K562 (cell line): ENCODE measurements around the gene SLC5A2. TPM values are rescaled to one million over a fixed set of nuclear protein-coding genes. Genes with fewer than 3 reads are reported as not detected.

Source experiments
- CBX3 ChIP-seq, 2 experiments: IDR thresholded peaks; 1 replicate in 1 of 2; 2 replicates in 1 of 2; pipeline ENCODE4 v1.6.1; 2012; ENCODE audit warnings: inconsistent platforms in 2 of 2, low read length in 2 of 2, borderline replicate concordance in 1 of 2, control low read depth in 1 of 2
- CHD2 ChIP-seq: IDR thresholded peaks from 2 replicates; pipeline ENCODE4 v1.6.1; 2011; ENCODE audit warnings: low read depth, low read length
- DDX20 ChIP-seq: fragments of 450-650 bp; IDR thresholded peaks from 2 replicates; pipeline ENCODE4 v1.6.1; 2016; ENCODE audit warnings: missing genetic modification characterization, low read depth, mild to moderate bottlenecking, missing compliant biosample characterization, moderate library complexity
- FOS ChIP-seq: IDR thresholded peaks from 3 replicates; pipeline ENCODE4 v1.6.1; 2011; ENCODE audit not compliant: insufficient read length; ENCODE audit errors: extremely low read depth
- FOXJ2 ChIP-seq: fragments of 200-800 bp; sonication (Bioruptor generic); IDR thresholded peaks from 2 replicates; pipeline ENCODE4 v1.6.1; 2016; ENCODE audit warnings: missing genetic modification characterization, missing compliant biosample characterization
- FUS ChIP-seq: fragments of 200-400 bp; formaldehyde crosslinking; optimal IDR thresholded peaks from 2 replicates; pipeline ENCODE3; 2017; ENCODE audit warnings: low read depth, low read length
- IRF9 ChIP-seq: fragments of 450-650 bp; IDR thresholded peaks from 2 replicates; pipeline ENCODE4 v1.6.1; 2016; ENCODE audit warnings: missing biosample characterization, missing genetic modification characterization
- KAT8 ChIP-seq: fragments of 450-650 bp; IDR thresholded peaks from 2 replicates; pipeline ENCODE4 v1.6.1; 2016; ENCODE audit warnings: low read depth, mild to moderate bottlenecking
- MTA2 ChIP-seq: fragments of 450-650 bp; IDR thresholded peaks from 2 replicates; pipeline ENCODE4 v1.6.1; 2016; ENCODE audit warnings: low read depth
- MXI1 ChIP-seq: IDR thresholded peaks from 2 replicates; pipeline ENCODE4 v1.6.1; 2011; ENCODE audit warnings: low read depth, mild to moderate bottlenecking, improper control_type of control experiment, low read length
- PATZ1 ChIP-seq: fragments of 250-450 bp; sonication (Bioruptor Pico); IDR thresholded peaks from 2 replicates; pipeline ENCODE4 v1.5.0; 2020; ENCODE audit warnings: mild to moderate bottlenecking, borderline replicate concordance
- SAFB2 ChIP-seq: fragments of 200-400 bp; formaldehyde crosslinking; IDR thresholded peaks from 2 replicates; pipeline ENCODE4 v1.6.1; 2018; ENCODE audit warnings: borderline replicate concordance, low read length, low read depth, moderate library complexity; ENCODE audit not compliant: severe bottlenecking
- SIRT6 ChIP-seq: IDR thresholded peaks from one replicate; pipeline ENCODE4 v1.6.1; 2012; ENCODE audit warnings: low read depth, mild to moderate bottlenecking, control low read depth, inconsistent platforms, low read length, moderate library complexity
- SMAD4 ChIP-seq: fragments of 250-450 bp; sonication (Bioruptor Pico); conservative IDR thresholded peaks from 2 replicates; pipeline ENCODE4 v1.8.0; 2021; ENCODE audit warnings: inconsistent platforms, mild to moderate bottlenecking, moderate library complexity
- TFAM ChIP-seq: fragments of 250-450 bp; sonication (Bioruptor Pico); conservative IDR thresholded peaks from 2 replicates; pipeline ENCODE4 v1.5.0; 2021; ENCODE audit warnings: mild to moderate bottlenecking, moderate library complexity
- ZFP91 ChIP-seq: sonication (generic); formaldehyde crosslinking; IDR thresholded peaks from 2 replicates; pipeline ENCODE4 v1.8.0; 2022; ENCODE audit warnings: mild to moderate bottlenecking, missing genetic modification reagents
- ZNF143 ChIP-seq: sonication (generic); formaldehyde crosslinking; IDR thresholded peaks from 2 replicates; pipeline ENCODE4 v1.9.0; 2022; ENCODE audit warnings: mild to moderate bottlenecking, missing genetic modification reagents
- polyA plus RNA-seq, 8 experiments: library from polyadenylated mRNA; depleted of rRNA in 4 of 8; stranded (reverse) in 5 of 8; unstranded in 3 of 8; fragments of >200 nt; fragmentation: Nextera tagmentation in 2 of 8; fragmentation: Illumina TruSeq in 1 of 8; extraction: Ambion mirVana in 2 of 8; extraction: Trizol in 1 of 8; gene quantifications; 2 replicates each; pipeline versions ENCODE4 v1.2.1 to v1.2.3, GENCODE V29; 2011 to 2014; ENCODE audit warnings: inconsistent platforms in 1 of 8, missing spikeins in 1 of 8
- total RNA-seq, 7 experiments: library from RNA; depleted of rRNA in 6 of 7; stranded (reverse); fragments of >200 nt in 6 of 7; fragmentation: Illumina TruSeq in 2 of 7; extraction: Trizol in 2 of 7; gene quantifications; 2 replicates each; pipeline versions ENCODE4 v1.2.1 to v1.2.3, GENCODE V29; 2011 to 2021; ENCODE audit warnings: low replicate concordance in 1 of 7
- TF ChIP-seq, protein P1 (sequence below): fragments of 450-650 bp; IDR thresholded peaks from 2 replicates; pipeline ENCODE4 v1.7.0; 2016; ENCODE audit warnings: borderline replicate concordance
- TF ChIP-seq, protein P2 (sequence below): sonication (generic); formaldehyde crosslinking; IDR thresholded peaks from 2 replicates; pipeline ENCODE4 v1.8.1; 2022; ENCODE audit warnings: missing genetic modification reagents

SLC5A2 gene
- total and polyA plus RNA-seq, 9 of the 15 experiments (the other 6 are each of a cell fraction or from before 2014, with no cell fraction given), result 0.07 to 2.7 (median 2.2) TPM; not detected in 6

GRCh38 chr16:31453255-31454204 is 29.4 kb upstream of the SLC5A2 start (continued):
- TF ChIP-seq CHD2 (no peak), SAFB2 (no peak), KAT8 (no peak), MTA2 (no peak), FOXJ2 (tag) (no peak), CBX3 (IDR thresholded peaks at IDR 0.05; ENCODE audit: borderline replicate concordance in 1 of 2, low read length in 2 of 2) (no peak), FOS (no peak), TFAM (CRISPR knock-in tag) (no peak), FUS (no peak), PATZ1 (CRISPR knock-in tag) (no peak), DDX20 (tag) (no peak), IRF9 (tag) (no peak), ZFP91 (no peak), MXI1 (no peak), ZNF143 (CRISPR knock-in tag) (no peak), SMAD4 (CRISPR knock-in tag) (no peak), SIRT6 (no peak)
- TF ChIP-seq, protein P1, sequence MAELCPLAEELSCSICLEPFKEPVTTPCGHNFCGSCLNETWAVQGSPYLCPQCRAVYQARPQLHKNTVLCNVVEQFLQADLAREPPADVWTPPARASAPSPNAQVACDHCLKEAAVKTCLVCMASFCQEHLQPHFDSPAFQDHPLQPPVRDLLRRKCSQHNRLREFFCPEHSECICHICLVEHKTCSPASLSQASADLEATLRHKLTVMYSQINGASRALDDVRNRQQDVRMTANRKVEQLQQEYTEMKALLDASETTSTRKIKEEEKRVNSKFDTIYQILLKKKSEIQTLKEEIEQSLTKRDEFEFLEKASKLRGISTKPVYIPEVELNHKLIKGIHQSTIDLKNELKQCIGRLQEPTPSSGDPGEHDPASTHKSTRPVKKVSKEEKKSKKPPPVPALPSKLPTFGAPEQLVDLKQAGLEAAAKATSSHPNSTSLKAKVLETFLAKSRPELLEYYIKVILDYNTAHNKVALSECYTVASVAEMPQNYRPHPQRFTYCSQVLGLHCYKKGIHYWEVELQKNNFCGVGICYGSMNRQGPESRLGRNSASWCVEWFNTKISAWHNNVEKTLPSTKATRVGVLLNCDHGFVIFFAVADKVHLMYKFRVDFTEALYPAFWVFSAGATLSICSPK, result no peak
- TF ChIP-seq, protein P2, sequence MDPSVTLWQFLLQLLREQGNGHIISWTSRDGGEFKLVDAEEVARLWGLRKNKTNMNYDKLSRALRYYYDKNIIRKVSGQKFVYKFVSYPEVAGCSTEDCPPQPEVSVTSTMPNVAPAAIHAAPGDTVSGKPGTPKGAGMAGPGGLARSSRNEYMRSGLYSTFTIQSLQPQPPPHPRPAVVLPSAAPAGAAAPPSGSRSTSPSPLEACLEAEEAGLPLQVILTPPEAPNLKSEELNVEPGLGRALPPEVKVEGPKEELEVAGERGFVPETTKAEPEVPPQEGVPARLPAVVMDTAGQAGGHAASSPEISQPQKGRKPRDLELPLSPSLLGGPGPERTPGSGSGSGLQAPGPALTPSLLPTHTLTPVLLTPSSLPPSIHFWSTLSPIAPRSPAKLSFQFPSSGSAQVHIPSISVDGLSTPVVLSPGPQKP (CRISPR knock-in tag), result no peak
